Hindlimb muscle (tissue), 1 donor: ENCODE results near the gene SIRPA. TPM values are rescaled to one million over a fixed set of nuclear protein-coding genes. Genes with fewer than 3 reads are reported as not detected.
A peak's percentile ranks its signal among the peaks of the same experiment; 100 is the strongest.

Experiments used
- DNase-seq: peaks from one replicate; pipeline ENCODE4 v3.0.0-alpha.2; 2013
- polyA plus RNA-seq: library from polyadenylated mRNA; unstranded; fragments of 120-200 nt; gene quantifications from one replicate; pipeline ENCODE4 v1.2.1, GENCODE V29; 2013; ENCODE audit not compliant: insufficient read length

The SIRPA gene
- polyA plus RNA-seq, 1 donor: 41.6 TPM

GRCh38 chr20:1888796-1889463, 6.3 kb upstream of the SIRPA start:
- no peak for DNase-seq

- DNase-seq: no peak
These were observed 4.5 kb upstream of the SIRPA start for GRCh38 chr20:1890469-1891262.

DNA sequence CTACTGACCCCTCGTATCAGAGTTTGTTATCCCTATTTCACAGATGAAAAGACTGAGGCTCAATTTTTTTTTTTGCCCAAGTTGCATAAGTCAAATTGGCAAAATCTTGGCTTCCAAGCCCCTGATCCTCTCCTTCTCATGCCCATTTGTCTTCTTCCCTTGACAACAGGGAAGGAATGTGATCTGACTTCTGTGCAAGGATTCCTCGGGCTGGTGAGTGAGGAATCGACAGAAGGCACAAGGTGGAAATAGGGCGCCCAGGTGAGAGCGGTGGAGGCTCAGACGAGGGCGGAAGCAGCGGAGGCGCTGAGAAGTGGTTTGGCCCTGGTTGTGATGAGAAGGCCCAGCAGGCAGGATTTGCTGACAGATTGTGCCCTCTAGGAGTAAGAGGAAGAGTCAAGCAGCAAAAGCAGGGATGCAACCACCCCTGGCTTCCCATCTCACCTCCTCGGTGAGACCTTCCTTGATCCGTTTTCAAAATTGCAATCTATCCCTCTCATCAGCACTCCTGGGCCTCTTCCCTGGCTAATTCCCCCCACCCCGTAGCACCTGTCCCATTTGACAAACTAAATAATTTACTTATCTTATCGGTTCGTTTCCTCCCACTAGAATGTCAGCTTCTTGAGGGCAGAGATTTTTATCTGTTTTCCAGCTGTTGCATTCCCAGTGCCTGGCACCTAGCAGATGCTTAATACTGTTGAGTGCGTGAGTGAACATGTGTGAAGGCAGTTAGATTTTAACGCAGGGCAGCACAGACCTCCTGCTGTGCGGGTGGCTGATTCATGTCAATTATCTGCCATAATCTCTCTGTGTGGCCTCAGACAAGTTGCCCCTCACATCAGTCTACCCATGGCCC, 3.7 kb upstream of the SIRPA start:
- DNase-seq: no peak

DNA sequence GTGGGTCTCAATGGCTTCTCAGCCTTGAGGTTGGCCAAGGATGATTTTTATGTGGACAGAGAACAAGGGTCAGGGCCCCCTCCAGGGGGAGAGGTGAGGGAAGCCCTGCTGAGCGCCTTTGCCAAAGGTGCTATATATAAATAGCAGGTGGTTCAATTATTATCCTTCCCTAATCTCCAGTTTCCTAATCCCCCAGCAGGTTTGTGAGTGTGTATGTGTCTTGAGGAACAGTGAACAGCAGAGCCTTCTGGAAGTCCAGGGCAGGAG, 3.2 kb upstream of the SIRPA start:
- no peak for DNase-seq

DNA sequence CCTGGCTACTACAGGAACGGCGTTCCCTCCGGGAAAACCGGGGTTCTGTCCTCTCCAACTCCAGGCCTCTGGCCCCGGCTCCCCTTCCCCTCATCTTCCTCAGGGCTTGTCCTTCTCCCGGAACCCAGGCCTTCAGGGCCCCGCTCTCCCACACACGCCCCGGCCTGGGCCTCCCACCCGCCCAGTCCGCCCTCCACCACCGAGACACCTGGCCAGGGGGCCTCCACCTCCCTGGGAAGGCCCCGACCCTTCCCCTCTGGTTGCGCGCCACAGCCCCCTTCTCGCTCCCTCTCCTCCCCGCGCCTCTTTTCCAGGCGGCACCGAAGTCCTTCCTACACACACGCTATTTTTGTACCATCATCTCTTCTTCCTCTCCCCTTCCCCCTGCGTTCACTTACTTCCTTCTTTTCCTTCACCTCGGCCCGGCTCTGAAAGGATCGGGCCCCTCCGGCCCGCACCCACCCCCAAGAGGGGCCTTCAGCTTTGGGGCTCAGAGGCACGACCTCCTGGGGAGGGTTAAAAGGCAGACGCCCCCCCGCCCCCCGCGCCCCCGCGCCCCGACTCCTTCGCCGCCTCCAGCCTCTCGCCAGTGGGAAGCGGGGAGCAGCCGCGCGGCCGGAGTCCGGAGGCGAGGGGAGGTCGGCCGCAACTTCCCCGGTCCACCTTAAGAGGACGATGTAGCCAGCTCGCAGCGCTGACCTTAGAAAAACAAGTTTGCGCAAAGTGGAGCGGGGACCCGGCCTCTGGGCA, 1.3 kb upstream of the SIRPA start:
- DNase-seq: no peak

DNA sequence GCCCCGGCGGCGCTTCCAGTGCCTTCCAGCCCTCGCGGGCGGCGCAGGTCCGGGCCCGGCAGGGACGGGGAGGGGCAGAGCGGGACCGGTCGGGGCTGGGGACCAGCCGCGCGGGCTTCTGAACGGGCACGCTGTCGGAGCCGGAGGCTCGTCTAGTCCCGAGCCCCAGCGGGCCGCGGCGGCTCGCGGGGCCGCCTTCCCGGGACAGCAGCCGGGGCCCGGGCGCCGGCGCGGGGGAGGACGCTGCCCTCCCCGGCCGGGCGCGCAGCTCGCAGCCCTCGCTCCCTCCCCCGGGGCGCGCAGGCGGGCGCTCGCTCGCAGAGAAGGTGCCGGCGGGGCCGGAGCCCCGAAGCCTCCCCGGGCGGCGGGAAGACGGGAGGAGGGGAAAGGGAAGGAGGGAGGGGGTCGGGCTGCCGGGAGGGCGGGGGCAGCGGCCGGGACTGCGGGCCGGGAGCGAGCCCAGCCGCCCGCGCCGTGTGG, 696 bp upstream of the SIRPA start:
- peak; percentile 73 for DNase-seq

DNA sequence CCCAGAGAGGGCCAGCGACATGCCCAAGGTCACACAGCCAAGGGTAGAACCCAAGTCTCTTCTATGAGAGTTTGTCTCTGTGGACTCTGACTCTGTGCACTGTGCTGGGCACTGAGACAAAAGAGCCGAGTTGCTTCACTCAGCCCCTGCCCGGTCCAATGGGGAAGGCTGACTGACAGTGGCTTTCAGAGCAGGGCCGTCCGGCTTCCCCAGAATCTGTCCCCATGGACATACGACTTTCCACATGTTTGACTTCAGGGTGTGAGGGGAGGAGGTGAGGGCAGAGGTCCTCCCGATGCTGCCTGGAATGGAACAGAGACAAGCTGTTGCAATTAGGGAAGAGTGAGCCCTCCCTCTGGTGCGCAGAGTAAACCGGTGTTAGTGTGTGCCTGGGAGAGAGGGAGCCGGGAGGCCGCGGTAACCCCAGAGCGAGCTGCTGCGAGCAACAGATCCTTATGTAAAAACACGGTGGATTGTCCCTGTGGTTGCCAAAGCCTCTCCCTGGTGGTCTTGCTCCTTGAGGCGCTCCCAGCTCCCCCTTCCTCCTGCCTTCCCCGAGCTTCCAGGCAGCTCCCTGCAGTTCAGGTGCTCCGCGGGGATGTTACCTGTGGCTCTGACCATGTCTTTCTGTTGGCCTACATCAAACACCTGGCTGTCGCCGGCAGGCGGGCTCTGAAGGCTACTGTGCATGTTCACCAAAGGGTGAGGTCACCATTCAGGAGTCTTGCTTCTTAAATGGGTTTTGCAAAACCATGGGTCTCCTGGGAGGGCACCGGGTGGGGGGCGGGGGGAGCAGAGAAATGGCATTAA, 672 bp downstream of the SIRPA start:
- DNase-seq: no peak

DNA sequence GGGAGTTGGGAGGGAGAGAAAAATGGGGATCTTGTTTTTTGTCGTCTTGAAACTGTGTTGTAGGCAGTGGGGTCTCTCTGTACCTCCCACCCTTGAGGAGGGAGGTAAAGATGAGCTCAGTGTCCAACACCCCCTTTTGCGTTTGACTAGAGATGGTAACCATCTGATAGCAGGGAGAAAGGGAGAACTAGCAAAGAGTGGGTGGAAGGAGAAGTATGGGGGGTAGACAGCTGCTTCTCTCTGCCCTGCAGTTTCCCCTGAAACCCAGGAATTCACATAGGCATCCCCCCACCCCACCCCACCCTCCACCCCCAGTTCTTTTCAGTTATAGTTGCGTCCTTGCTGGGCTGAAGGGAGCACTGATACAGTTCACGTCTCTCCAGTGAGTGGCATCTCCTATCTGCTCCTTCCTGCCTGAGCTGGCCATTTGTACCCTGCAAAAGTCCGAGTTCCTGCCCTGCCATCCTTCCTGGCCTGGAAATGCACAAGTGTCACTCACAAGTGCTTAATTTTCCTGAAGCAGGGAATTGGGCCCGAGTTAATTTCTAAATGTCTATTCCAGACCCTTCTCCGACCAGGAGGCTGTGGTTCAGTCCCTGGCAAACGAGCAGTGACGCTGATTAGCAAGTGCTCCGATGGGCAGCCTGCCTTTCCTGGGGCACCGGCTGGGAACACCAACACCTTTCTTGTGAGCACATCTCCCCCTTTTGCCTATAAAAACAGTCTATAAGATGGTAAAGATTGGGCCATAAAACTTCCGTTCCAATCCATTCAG, 1.5 kb downstream of the SIRPA start:
- no peak for DNase-seq

- DNase-seq: no peak
These were observed 2.3 kb downstream of the SIRPA start for GRCh38 chr20:1897541-1897940.

GRCh38 chr20:1897965-1898464, 2.8 kb downstream of the SIRPA start:
- DNase-seq: peak; percentile 54

DNA sequence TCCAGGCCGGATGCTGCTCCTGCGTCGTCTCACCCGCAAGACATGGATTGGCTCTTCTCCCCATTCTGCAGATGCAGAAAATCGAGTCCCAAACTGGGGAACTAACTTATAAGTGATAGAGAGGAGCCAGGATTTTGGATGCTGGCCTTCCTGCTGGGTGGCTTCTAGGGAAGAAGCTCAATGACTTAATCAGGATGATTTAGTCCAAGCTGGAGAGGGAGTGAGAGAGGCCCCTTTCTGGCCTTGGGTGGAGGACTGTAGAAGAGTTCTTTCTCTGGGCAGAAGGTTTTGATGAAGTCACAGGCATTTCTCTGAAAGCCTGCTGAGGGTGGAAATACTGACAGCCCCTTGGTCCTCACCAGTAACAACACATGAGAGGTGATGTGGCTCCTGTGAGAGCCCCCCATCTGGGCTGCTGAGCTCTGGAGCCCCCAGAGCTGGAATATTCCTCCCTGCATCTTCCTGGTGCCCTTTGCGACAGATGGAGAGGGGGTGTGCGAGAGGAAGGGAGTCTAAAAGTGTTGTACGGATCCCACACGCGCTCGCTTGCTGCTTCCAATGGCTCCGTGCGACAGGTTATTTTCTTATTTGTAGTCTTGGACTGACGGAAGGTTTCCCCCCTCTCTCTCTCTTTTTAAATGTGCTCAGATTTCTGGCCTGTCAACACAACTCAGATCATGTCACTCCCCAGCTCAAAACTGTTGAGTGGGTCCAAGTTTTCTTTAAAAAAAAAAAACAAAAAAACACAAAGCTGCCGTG, 3.5 kb downstream of the SIRPA start:
- peak; percentile 68 for DNase-seq

DNA sequence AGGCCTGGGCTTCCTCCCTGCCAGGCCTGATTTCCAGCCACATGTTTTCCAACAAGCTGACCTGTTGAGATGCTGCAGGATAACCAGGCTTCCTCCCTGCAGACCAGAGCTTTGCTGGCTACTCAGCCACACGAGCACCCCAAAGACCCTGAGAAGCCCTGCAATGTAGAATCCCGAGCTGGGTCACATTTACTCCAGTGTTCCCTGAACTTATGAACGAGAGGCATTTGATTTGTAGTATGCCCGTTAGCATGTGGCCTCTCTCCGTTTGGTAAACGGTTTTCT, 4.0 kb downstream of the SIRPA start:
- no peak for DNase-seq

GRCh38 chr20:1900321-1900801, 5.2 kb downstream of the SIRPA start:
- peak; percentile 76 for DNase-seq

GRCh38 chr20:1901704-1902103, 6.5 kb downstream of the SIRPA start:
- no peak for DNase-seq

GRCh38 chr20:1902188-1902587, 7.0 kb downstream of the SIRPA start:
- no peak for DNase-seq

DNA sequence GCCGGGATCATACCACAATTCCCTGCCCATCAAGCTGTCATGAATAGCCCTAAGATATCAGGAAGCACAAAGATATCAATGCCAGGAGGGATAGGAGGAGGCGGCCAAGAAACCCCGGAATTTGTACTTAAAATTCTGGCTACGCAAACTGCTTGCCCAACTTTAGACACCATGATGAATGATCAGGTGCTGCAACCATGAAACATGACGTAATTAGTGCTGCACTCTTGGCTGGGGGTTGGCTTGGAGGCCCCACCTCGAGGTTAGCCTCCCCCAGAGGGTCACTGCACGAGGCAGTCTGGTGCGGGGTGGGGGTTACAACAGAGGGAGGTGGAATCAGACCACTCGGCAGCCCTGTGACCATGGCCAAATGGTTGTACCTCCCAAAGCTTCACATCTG, 8.9 kb downstream of the SIRPA start:
- no peak for DNase-seq

- no peak for DNase-seq
These were observed 9.8 kb downstream of the SIRPA start for GRCh38 chr20:1905009-1905408.

- no peak for DNase-seq
These were observed 10.5 kb downstream of the SIRPA start for GRCh38 chr20:1905693-1906092.

- DNase-seq: no peak
These were observed 11.3 kb downstream of the SIRPA start for GRCh38 chr20:1906361-1907051.
